ENCODE results near the gene TMPRSS9. TPM values are rescaled to one million over a fixed set of nuclear protein-coding genes. Genes with fewer than 3 reads are reported as not detected.

Gene TMPRSS9
- total RNA-seq, 1 donor from 2014 or later, result not detected

DNA sequence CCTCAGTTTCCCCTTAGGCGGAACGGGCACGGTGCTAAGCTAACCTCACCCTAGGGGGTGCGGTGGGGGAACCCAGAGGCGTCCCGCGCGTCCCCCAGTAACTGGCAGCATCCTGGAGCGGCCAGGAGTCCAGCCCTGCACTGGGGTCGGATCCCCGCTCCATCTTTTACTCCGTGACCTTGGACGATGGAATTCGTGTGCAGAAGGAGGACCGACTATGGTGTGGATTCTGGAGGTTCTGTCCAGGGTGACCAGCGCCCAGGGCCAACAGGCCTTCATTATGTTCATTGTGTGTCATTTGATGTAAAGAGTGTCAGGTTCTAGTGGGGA, 31.0 kb upstream of the TMPRSS9 start:
- DNase-seq (ENCODE audit: low spot score), result no peak

DNA sequence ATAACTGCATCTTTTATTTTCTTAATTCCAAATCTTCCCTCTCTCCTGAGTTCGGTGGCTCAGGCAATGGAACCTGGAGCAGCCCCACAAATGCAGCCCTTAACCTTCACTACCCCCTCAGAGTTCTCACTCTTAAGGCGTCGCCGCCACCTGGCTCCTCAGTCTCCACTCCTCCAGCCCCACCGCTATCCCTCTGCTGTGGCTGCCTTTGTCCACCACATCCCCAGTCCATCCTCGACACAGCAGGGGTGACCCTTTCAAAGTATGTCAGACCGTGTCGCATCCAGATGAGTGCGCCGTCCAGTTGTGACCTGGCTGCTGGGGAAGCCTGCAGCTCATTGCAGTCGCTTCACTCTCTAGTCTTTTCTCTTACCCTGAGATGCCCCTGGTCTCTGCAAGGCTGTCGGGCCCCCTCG, 30.6 kb upstream of the TMPRSS9 start:
- no peak for DNase-seq (ENCODE audit: low spot score)

- DNase-seq (ENCODE audit: low spot score), result no peak
Observed at GRCh38 chr19:2330255-2330631, 29.8 kb upstream of the TMPRSS9 start.

DNA sequence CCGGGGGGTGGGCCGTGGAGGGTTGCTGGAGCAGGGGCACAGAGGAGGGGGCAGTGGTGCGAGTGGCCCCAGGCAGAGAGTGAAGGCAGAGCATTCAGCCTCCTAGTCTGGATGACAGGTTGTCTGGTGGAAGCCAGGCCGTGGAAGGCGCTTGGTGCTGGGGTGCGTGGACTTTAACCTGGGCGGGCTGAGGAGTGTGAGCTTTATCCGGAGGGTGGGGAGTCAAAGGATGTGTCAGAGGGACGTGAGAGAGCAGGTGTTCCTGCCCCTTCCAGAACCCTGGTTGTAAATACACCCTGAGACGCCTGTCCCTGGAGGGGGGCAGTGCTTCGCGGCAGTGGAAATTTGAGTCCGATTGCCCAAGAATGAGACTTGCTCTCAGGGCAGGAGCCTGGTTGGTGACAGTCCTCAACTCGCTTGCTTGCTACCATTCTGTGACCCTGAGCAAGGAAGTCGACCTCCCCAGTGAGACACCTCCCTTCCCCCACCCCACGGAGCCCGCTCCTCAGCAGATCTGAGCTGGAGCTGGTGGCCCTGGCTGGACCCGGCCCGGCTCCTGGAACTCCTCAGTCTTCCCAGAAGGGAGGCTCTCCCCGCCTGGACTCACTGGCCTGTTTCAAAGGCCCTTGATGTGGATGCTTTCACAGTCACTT, 29.3 kb upstream of the TMPRSS9 start:
- DNase-seq (ENCODE audit: low spot score), result peak; percentile 27

DNA sequence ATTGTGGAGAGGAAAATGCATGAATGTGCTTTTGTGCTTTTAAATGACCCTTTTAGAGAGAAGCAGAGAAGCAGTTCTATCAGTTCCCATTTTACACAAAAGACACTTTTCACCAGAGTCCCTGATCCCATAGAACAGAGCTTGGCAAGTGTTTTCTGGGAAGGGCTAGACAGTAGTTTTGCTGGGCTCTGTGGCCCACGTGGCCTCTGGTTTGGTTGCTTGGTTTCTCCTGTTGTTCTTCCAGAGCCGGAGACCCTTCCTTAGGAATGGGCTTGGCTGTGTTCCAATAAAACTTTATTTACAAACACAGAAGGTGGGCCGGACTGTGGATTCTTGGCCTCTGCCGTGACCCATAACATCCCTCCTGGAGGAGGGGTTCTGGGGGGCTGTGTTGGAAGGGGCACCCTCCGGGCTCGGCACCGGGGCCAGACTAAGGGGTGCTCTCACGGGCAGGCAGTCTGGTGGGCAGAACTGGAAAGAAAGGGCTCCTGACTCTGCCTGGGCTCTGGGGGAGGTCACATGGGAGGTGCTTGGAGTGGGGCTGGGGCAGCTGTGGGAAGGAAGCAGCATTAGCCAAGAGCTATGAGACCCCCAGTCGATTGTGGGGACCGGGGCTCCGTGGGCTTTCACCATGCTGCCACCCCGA, 28.3 kb upstream of the TMPRSS9 start:
- no peak for DNase-seq (ENCODE audit: low spot score)

DNA sequence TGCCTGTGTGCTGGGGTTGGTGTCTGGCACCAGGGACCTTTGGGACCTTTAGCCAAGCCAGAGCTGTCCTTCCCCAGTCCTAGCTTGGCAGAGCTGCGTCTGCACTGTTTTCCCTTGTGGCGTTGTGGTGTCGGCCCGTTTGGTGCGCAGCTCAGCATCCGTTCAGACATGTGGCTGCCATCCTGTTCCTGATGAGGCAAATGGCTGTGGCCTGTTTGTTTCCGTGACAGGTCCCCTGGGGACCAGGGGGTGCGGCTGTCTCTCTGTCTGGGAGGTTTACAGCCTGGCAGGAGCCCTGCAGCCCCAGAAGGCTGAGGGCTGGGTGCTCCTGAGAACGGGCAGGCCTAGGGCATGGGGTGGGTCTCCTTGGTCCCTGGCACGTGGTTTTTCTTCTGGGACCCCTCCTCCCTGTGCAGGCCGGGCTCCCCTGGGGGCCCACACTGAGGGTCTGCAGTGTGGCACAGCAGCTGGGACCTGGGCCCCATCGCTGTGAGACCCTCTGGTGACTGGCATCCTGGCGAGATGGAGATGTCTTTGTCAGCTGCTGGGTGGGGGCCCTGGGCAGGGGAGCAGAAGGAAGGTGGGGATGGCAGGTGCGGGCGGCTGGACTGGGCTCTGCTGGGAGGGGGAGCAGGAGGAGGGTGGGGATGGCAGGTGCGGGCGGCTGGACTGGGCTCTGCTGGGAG, 27.6 kb upstream of the TMPRSS9 start:
- DNase-seq (ENCODE audit: low spot score), result no peak

- DNase-seq (ENCODE audit: low spot score), result no peak
Observed at GRCh38 chr19:2333027-2333806, 26.8 kb upstream of the TMPRSS9 start.

DNA sequence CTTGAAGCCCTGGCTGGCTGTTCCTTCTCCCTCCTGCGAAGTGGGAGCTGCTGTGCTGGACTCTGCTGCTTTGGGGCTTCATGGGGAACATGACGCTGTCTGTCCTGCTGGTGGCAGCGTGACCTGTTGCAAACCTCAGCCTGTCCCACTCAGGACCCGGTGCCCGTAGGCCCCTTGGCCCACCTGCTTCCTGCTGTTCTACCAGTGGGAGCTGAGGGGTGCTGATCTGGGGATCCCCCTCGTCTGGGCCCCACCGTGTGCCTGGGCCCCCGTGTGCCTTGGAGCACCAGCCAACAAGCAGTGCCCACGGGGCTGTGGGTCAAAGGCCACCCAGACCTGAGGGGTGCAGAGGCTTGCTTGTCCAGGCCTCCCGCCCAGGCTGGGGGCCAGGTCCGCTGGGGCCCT, 26.3 kb upstream of the TMPRSS9 start:
- DNase-seq (ENCODE audit: low spot score), result no peak

DNA sequence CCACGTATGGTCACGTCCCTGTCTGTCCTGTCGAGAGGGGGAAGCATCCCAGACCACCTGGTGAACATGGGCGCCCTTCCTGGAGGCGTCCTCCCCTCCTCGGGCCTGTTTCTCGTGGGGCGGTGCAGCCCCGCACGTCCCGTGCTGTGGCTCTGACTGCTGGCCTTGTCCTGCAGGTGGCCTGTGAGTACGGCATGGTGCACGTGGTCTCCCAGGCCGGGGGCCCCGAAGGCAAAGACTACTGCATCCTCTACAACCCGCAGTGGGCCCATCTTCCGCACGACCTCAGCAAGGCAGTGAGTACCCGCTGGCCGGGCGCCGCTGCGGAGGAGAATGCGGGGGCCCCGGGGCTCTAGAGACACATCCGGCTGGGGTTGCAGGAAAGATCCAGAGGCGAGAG, 25.6 kb upstream of the TMPRSS9 start:
- DNase-seq (ENCODE audit: low spot score), result no peak

DNA sequence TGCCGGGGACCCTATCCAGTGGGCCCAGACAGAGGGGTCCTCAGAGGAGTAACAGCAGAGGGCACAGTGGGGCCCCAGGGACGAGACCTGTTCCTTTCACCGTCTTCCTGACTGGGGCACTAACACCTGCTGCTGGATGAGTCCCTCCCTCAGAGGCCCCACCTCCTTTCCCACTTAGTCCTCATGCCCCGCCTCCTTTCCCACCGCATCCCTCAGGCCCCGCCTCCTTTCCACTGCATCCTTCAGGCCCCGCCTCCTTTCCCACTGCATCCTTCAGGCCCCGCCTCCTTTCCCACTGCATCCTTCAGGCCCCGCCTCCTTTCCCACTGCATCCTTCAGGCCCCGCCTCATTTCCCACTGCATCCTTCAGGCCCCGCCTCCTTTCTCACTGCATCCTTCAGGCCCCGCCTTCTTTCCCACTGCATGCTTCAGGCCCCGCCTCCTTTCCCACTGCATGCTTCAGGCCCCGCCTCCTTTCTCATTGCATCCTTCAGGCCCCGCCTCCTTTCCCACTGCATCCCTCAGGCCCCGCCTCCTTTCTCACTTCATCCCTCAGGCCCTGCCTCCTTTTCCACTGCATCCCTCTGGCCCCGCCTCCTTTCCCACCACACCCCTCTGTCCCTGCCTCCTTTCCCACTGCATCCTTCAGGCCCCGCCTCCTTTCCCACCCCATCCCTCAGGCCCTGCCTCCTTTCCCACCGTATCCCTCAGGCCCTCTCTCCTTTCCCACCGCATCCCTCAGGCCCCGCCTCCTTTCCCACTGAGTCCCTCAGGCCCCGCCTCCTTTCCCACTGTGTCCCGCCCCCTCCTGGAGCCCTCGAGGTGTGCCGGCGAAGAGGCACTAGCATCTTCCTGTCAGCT, 24.8 kb upstream of the TMPRSS9 start:
- DNase-seq (ENCODE audit: low spot score), result no peak

- no peak for DNase-seq (ENCODE audit: low spot score)
Observed at GRCh38 chr19:2335848-2336247, 24.2 kb upstream of the TMPRSS9 start.

GRCh38 chr19:2336528-2337328, 23.3 kb upstream of the TMPRSS9 start:
- DNase-seq (ENCODE audit: low spot score), result no peak

DNA sequence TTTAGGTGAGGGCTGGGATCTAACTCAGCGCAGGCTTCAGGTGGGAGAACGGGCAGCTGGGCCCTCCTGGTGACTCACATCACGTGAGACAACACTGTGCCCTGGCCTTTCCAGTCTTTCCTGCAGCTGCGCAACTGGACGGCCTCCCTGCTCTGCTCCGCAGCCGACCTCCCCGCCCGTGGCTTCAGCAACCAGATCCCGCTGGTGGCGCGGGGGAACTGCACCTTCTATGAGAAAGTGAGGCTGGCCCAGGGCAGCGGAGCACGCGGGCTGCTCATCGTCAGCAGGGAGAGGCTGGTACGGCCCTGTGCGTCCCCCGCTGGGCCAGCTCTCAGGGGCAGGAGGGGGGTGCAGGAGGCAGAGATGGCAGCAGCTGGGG, 22.7 kb upstream of the TMPRSS9 start:
- peak; percentile 61 for DNase-seq (ENCODE audit: low spot score)

GRCh38 chr19:2338055-2338615, 21.9 kb upstream of the TMPRSS9 start:
- DNase-seq (ENCODE audit: low spot score), result no peak

DNA sequence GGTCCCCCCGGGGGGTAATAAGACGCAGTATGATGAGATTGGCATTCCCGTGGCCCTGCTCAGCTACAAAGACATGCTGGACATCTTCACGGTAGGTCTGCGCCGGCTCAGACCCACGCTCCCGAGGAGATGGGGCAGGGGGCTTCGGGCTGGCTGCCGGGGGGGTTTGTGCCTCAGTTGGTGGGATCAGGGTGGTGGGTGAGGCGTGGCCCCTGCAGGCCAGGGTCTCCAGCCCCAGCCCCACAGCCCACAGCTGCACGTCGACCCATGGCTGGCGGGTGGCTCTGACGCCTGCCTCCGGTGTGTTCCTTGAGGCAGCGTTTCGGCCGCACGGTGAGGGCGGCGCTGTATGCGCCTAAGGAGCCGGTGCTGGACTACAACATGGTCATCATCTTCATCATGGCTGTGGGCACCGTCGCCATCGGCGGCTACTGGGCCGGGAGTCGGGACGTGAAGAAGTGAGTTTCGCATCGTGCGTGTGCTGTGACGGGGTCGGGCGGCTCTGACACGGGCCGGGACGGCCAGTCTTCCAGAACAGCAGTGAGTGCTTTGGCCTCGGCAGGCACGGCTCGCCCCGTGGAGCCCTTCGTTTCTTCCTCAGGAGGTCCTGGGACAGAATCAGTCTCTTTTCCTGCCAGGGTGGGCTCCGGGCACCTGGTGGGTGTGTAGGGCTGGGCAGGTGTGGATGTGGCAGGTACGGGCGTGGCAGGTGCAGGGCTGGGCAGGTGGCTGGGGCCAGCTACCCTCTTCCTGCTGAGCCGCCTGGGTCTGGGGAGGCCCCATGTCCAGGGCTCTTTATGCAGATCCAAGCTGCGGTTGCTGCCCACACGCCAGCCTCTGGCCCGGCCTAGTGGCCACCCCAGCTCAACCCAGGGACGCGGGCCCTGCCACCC, 21.1 kb upstream of the TMPRSS9 start:
- DNase-seq (ENCODE audit: low spot score), result no peak

DNA sequence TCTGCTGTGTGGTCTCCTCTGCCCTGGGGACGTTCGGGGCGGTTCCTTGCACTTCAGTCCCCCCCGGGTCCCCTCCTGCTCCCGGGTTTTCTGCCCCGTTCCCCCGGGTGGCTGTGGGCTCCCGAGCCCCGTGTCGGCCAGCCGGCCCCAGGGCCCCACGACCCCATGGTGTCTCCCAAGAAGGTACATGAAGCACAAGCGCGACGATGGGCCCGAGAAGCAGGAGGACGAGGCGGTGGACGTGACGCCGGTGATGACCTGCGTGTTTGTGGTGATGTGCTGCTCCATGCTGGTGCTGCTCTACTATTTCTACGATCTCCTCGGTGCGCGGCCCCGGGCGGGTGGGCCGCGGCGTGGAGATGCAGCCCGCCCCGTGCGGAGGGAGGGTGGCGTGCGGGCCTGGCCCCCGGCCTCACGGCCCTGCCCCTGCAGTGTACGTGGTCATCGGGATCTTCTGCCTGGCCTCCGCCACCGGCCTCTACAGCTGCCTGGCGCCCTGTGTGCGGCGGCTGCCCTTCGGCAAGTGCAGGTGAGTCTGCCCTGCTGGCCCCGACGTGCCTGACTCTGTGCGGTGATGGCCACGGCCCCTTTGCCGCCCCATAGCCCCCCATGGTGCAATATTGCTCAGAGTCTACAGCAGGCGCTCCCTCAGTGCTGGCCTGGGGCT, 20.3 kb upstream of the TMPRSS9 start:
- DNase-seq (ENCODE audit: low spot score), result no peak

DNA sequence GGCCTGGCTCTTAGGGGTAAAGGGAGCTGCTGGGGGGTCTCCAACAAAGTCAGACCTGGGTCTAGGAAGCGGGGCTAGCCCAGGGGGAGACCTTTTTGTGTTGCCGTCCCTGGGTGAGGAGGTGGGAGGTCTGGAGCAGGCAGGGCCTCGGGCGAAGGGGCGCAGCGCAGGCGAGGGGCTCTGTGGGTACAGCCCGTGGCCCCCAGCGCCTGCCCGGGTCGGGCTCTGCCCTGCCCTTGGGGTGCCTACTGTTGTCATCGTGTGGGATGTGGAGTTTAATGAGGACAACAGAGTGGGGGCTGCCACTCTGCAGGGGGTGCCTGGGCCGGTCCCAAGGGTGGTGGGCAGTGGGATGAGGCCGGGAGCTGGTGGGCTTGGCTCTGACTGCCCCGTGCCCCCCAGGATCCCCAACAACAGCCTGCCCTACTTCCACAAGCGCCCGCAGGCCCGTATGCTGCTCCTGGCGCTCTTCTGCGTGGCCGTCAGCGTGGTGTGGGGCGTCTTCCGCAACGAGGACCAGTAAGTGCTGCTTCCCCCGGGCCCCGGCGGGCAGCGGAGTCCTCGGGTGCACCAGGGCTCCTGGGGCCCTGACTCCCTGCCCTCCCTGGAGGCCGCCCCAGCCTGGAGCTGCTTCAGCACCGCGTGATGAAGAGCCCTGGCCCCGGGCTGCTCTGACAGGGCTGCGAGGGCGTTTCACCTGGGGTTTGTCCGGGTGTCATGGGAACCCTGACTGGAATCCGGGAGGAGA, 19.4 kb upstream of the TMPRSS9 start:
- no peak for DNase-seq (ENCODE audit: low spot score)

GRCh38 chr19:2341244-2341751, 18.8 kb upstream of the TMPRSS9 start:
- DNase-seq (ENCODE audit: low spot score), result no peak
